Measurements from ENCODE around the gene DNA2.

The DNA2 gene

GRCh38 chr10:68446179-68446578, 25.6 kb downstream of the DNA2 start:
- no peak for DNase-seq

GRCh38 chr10:68442971-68443370, 28.8 kb downstream of the DNA2 start:
- no peak for DNase-seq

GRCh38 chr10:68440898-68441297, 30.9 kb downstream of the DNA2 start:
- no peak for DNase-seq

GRCh38 chr10:68435803-68436202, 36.0 kb downstream of the DNA2 start:
- no peak for DNase-seq

GRCh38 chr10:68434657-68435056, 37.1 kb downstream of the DNA2 start:
- DNase-seq = no peak

- no peak for DNase-seq
These were observed 43.2 kb downstream of the DNA2 start for GRCh38 chr10:68428396-68429104.

- no peak for DNase-seq
These were observed 47.2 kb downstream of the DNA2 start for GRCh38 chr10:68424454-68425014.

- peak; percentile 38 for DNase-seq
These were observed 48.3 kb downstream of the DNA2 start for GRCh38 chr10:68423522-68423921.

- no peak for DNase-seq
These were observed 52.4 kb downstream of the DNA2 start for GRCh38 chr10:68419376-68419775.

GRCh38 chr10:68408898-68409518, 62.8 kb downstream of the DNA2 start:
- DNase-seq = no peak

GRCh38 chr10:68406815-68407548, 64.8 kb downstream of the DNA2 start, which contains the start of gene RUFY2:
TSS of gene RUFY2 (minus strand) at chr10:68407277. CDS start at chr10:68407189, 88 bp downstream.
- peak; percentile 86 for DNase-seq

- peak; percentile 52 for DNase-seq
These were observed 65.5 kb downstream of the DNA2 start for GRCh38 chr10:68406111-68406814.

GRCh38 chr10:68403701-68404100, 68.1 kb downstream of the DNA2 start:
- no peak for DNase-seq

GRCh38 chr10:68402276-68402675, 69.5 kb downstream of the DNA2 start:
- DNase-seq = no peak

- no peak for DNase-seq
These were observed 74.8 kb downstream of the DNA2 start for GRCh38 chr10:68397005-68397404.

- no peak for DNase-seq
These were observed 86.0 kb downstream of the DNA2 start for GRCh38 chr10:68385740-68386139.

- DNase-seq = no peak
These were observed 100.2 kb downstream of the DNA2 start for GRCh38 chr10:68371604-68372003.

GRCh38 chr10:68367121-68367520, 104.7 kb downstream of the DNA2 start:
- no peak for DNase-seq

- no peak for DNase-seq
These were observed 105.2 kb downstream of the DNA2 start for GRCh38 chr10:68366600-68366999.

- DNase-seq = peak; percentile 63
These were observed 106.2 kb downstream of the DNA2 start for GRCh38 chr10:68365611-68366010.

GRCh38 chr10:68364101-68364886, 107.5 kb downstream of the DNA2 start:
- no peak for DNase-seq

All from activated CD4-positive, alpha-beta T cell treated with anti-CD3 and anti-CD28 coated beads, Interleukin-10, Interleukin-2, amounts not matched to agents 100 ng/mL and 50 ng/mL, durations not matched to agents 16 hours and 8 hours (primary cell).